Transverse colon (tissue), 4 donors: ENCODE data around the gene PCNT.

Experiments
- CTCF ChIP-seq, 5 experiments: fragments of 200-600 bp in 3 of 5; fragments of 450-650 bp in 2 of 5; sonication (generic) in 3 of 5; IDR thresholded peaks; 1 replicate in 2 of 5; 2 replicates in 3 of 5; pipeline ENCODE4 v1.5.1; 2016 to 2017; ENCODE audit warnings: antibody characterized with exemption in 5 of 5, inconsistent platforms in 3 of 5, mild to moderate bottlenecking in 2 of 5, moderate library complexity in 1 of 5
- EP300 ChIP-seq: sonication (generic); formaldehyde crosslinking; IDR thresholded peaks from one replicate; pipeline ENCODE4 v1.6.1; 2017; ENCODE audit warnings: antibody characterized with exemption, low read depth
- POLR2A ChIP-seq: fragments of 450-650 bp; IDR thresholded peaks from one replicate; pipeline ENCODE4 v1.6.1; 2016; ENCODE audit warnings: antibody characterized with exemption, mild to moderate bottlenecking, moderate library complexity
- POLR2AphosphoS5 ChIP-seq, 3 donors: sonication (generic); formaldehyde crosslinking; IDR thresholded peaks; one replicate each; pipeline ENCODE4 v1.6.1; 2016; ENCODE audit warnings: antibody characterized with exemption in 3 of 3

DNA sequence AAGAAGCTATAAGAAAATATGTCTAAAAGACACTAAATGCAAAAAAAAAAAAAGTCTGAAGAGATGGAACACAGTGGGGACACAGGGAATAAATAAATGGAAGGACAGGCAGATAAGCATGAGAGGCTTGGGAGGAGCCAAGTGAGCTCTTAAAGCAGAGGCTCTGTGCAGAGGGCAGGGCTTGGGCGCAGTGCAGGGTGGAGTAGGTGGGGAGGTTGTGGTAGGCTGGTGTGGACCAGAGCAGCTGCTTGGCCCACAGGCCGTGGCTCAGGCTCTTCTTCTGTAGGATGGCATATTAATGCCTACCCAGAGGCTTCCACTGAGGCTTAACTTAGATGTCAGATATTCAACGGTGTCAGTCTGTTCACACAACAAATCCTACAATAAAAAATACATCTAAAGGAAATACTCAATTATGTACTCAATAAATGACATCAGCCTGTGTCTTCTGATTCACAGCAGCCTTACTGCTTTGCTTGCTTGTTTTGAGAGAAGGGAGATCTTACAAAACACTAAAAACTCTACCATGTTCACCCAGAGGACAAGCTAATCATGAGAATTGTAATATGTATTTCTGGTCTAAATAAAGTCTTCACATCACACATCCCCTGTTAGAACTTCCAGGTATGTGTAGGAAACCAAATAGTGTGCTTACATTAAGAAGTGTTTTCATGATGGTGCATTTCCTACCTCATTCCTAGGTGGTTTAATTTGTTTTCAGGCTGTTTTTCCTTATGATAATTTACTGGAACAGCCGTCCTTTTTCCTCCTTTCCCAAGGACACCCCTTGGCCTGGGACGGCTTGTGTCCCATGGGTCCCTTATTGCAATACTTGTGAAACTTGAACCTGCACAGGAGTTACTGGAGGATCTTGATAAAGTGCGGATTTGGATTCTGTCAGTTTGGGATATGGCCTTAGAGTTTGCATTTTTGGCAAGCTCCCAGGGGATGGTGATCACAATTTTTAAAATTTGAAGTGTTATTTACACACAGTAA lies 159.6 kb downstream of the PCNT start:
- no peak for TF ChIP-seq EP300
- TF ChIP-seq POLR2A: no peak
- no peak for TF ChIP-seq CTCF (IDR thresholded peaks at IDR 0.05)
- TF ChIP-seq POLR2AphosphoS5 (IDR thresholded peaks at IDR 0.05): no peak
